Nephron progenitor cell (in vitro differentiated cells): ENCODE measurements around the gene PRRX2.

Experiments
- DNase-seq: peaks from one replicate; pipeline ENCODE4 v3.0.0; 2021
- H3K27ac Mint-ChIP-seq: 2 replicates; pipeline ENCODE4 v1.8.0; 2021; ENCODE audit warnings: mild to moderate bottlenecking, moderate library complexity, mixed read lengths
- H3K27me3 Mint-ChIP-seq: 2 replicates; pipeline ENCODE4 v1.8.0; 2021; ENCODE audit warnings: mild to moderate bottlenecking, low read depth, mixed read lengths; ENCODE audit not compliant: poor library complexity
- H3K36me3 Mint-ChIP-seq: 2 replicates; pipeline ENCODE4 v1.8.0; 2021; ENCODE audit warnings: low read depth, mixed read lengths
- H3K4me1 Mint-ChIP-seq: 2 replicates; pipeline ENCODE4 v1.8.0; 2021; ENCODE audit warnings: mixed read lengths
- H3K4me3 Mint-ChIP-seq: 2 replicates; pipeline ENCODE4 v1.8.0; 2021; ENCODE audit warnings: mild to moderate bottlenecking, moderate library complexity, mixed read lengths
- H3K9me3 Mint-ChIP-seq: 2 replicates; pipeline ENCODE4 v1.8.0; 2021; ENCODE audit warnings: mild to moderate bottlenecking, moderate library complexity, mixed read lengths
- CTCF ChIP-seq: fragments of 200-600 bp; sonication (generic); IDR thresholded peaks from 2 replicates; pipeline ENCODE4 v1.5.0; 2021; ENCODE audit warnings: antibody characterized with exemption

The PRRX2 gene

DNA sequence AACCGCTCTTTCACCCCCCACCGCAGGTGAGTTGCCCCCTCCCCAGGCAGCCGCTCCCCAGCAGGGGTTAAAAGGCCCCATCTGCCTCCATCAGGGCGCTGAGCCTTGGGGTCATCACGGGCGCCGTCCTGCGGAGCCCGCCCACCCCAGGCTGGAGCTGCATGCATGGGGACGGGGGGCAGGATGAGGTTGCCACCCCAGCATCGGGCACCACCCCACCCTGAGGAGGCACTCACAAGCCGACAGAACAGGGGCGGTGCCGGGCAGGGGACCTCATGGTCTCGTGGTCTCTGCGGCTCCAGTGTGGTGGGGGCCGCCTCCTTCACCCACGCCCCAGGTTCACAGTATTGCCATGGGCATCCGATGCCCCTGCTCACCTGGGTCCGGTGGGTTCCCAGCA is 70.9 kb downstream of the PRRX2 start:
- no peak for TF ChIP-seq CTCF
- Mint-ChIP-seq H3K27me3 (peaks cover 23% of the 10 kb centered on the region), H3K27ac (no peak overlapping the region), H3K36me3 (no peaks in the 10 kb centered on the region), H3K4me1 (peaks cover 45% of the 10 kb centered on the region), H3K9me3 (no peaks in the 10 kb centered on the region), H3K4me3 (no peak overlapping the region)
- DNase-seq = no peak

DNA sequence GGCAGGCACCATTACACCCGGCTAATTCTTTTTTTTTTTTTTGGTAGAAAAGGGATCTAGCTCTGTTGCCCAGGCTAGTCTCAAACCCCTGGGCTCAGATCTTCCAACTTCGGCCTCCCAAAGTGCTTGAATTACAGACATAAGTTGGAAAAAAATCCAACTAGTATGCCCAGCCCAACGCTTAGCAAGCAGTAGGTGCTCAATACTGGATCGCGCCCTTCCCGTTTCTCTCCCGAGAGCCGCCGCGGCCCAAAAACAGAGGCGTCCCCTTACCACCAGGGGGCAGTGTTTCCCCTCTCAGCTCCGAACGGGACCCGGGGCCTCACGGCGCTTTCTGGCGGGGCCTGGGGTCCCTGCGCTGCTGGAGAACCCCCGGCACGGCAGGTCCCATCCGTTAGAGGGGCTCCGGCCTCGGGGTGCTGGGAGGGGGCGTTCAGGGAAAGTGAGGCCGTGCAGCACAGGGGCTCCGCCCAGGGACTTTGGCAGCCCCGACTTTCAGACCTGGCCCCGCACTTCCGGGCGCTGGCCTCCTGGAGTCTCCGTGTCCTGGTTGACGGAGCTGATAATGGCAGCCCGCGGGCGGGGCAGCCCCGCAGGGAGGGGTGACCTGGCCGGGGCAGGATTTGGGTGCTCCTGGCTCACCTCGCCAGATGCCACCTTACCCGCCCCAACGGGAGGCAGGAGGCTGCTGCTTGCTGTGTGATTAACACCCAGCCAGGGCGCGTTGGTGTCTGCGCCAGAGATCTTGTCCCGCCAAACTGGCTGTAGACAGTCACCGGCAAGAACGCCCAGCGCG is 72.2 kb downstream of the PRRX2 start:
- H3K27me3 Mint-ChIP-seq = peaks cover 15% of the 10 kb centered on the region
- peak overlapping the region; percentile 78 for H3K4me3 Mint-ChIP-seq
- peak; percentile 93 for DNase-seq
- no peaks in the 10 kb centered on the region for H3K36me3 Mint-ChIP-seq
- no peak overlapping the region for H3K27ac Mint-ChIP-seq
- peak; percentile 98 for TF ChIP-seq CTCF
- H3K4me1 Mint-ChIP-seq = peaks cover 38% of the 10 kb centered on the region
- no peaks in the 10 kb centered on the region for H3K9me3 Mint-ChIP-seq

DNA sequence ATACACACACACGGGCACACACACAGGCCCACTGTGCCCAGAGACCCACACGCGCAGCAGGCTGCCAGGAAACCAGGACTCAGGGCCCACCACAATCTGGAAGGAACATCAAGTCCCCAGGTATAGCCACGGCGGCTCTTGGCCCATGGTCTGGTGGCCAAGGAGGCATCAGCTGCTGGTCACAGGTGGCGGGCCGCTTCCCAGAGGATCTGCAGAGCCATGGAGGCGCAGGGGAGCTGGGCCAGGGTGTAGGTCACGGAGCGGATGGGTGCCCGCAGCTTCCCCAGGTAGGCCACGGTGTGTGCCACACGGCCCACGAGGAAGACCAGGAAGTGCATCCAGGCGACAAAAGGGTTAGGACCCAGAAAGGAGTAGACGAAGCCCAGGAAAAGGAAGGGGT is 74.0 kb downstream of the PRRX2 start:
- peaks cover 15% of the 10 kb centered on the region for H3K27me3 Mint-ChIP-seq
- no peaks in the 10 kb centered on the region for H3K36me3 Mint-ChIP-seq
- DNase-seq = no peak
- no peak for TF ChIP-seq CTCF
- H3K4me1 Mint-ChIP-seq = peaks cover 40% of the 10 kb centered on the region
- H3K4me3 Mint-ChIP-seq = no peak overlapping the region
- H3K27ac Mint-ChIP-seq = no peak overlapping the region
- H3K9me3 Mint-ChIP-seq = no peaks in the 10 kb centered on the region

DNA sequence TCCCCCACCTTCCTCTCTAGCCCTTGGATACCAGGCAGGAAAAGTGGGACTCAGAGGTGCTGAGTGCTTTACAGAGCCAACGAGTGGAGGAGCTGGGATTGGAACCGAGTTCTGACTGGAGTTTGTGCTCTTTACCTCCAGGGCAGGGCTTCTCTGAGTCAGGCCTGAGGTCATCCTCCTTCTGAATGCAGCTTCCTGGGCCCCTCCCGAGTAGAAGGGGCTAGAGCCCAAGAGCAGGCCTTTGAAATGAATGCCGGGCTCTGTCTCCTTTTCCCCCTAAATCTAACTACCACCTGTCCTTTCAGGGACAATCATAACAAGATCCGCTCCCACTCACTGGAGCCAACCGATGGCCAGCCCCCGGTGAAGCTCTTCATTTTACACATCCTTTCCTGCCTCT is 74.7 kb downstream of the PRRX2 start:
- Mint-ChIP-seq H3K4me1 (peaks cover 40% of the 10 kb centered on the region), H3K9me3 (no peaks in the 10 kb centered on the region), H3K27ac (peak overlapping the region; percentile 88), H3K27me3 (peaks cover 14% of the 10 kb centered on the region), H3K4me3 (no peak overlapping the region), H3K36me3 (no peaks in the 10 kb centered on the region)
- no peak for TF ChIP-seq CTCF
- DNase-seq = no peak

DNA sequence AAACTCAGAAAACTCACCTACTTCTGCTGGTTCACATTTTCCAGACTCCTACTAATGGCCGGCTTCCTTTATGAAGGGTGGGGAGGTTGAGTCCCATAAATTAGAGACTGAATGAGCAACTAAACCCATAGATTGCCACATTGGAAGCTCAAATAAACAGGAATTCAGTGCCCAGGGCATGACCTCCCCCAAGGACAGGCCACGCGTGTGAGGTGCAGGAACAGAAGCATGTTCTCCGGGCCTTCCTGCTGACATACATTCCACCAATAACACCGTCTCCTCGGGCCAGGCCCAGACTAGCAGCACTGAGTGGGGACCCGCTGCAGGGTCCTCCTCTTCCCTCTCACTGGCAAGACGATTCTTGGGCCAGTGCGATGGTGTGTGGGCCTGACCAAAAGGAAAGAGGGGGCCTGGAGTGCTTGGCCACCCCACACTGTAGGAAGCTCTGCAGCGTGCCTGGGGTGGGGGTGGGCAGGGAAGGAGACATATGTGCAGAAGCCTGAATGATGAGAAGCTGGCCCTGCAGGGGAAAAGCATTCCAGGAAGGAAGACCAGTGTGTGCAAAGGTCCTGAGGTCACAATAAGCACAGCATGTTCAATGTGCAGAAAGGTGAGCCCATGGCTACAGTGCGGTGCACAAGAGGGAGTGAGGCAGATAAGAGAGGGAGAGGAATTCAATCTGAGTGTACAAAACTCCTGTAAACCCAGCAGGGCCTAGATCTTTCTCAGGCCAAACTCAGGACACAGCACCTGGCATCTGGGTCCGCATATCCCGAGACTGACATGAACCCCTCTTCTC is 75.4 kb downstream of the PRRX2 start:
- H3K36me3 Mint-ChIP-seq = no peaks in the 10 kb centered on the region

More for the DNA sequence above, 75.4 kb downstream of the PRRX2 start:
- peak overlapping the region; percentile 88 for H3K27ac Mint-ChIP-seq
- H3K4me3 Mint-ChIP-seq = no peak overlapping the region
- peaks cover 36% of the 10 kb centered on the region for H3K4me1 Mint-ChIP-seq
- H3K9me3 Mint-ChIP-seq = no peaks in the 10 kb centered on the region
- TF ChIP-seq CTCF = no peak
- peaks cover 14% of the 10 kb centered on the region for H3K27me3 Mint-ChIP-seq
- DNase-seq = no peak
